ENCODE results near the gene PNPLA3. TPM values are rescaled to one million over a fixed set of nuclear protein-coding genes. Genes with fewer than 3 reads are reported as not detected.

The PNPLA3 gene
- total RNA-seq, 1 experiment from 2014 or later = 19.8 TPM

- TF ChIP-seq PRDM15 (CRISPR knock-in tag; IDR thresholded peaks at IDR 0.05) = peak; percentile 95
- TF ChIP-seq ZNF512 (CRISPR knock-in tag; IDR thresholded peaks at IDR 0.05; ENCODE audit: borderline replicate concordance) = no peak
- TF ChIP-seq CDX4 (CRISPR knock-in tag; IDR thresholded peaks at IDR 0.05; ENCODE audit: borderline replicate concordance) = no peak
- no peak for TF ChIP-seq ZNF532 (CRISPR knock-in tag; IDR thresholded peaks at IDR 0.05; ENCODE audit: borderline replicate concordance)
- TF ChIP-seq USF2 (CRISPR knock-in tag; IDR thresholded peaks at IDR 0.05) = no peak
These were observed 2.1 kb downstream of the PNPLA3 start (continued) for GRCh38 chr22:43925433-43926348.

GRCh38 chr22:43926349-43926710 lies 2.7 kb downstream of the PNPLA3 start:
- POLR2A ChIA-PET = no interaction called here
- H3K4me3 Mint-ChIP-seq = no peak overlapping the region
- no peaks in the 10 kb centered on the region for H3K9me3 Mint-ChIP-seq
- H3K27me3 Mint-ChIP-seq (ENCODE audit: low read depth) = no peaks in the 10 kb centered on the region
- DNase-seq (ENCODE audit: low spot score) (no peak), ATAC-seq (no peak)
- H3K36me3 Mint-ChIP-seq = peaks cover 36% of the 10 kb centered on the region
- no peak for TF ChIP-seq ZNF396 (CRISPR knock-in tag; IDR thresholded peaks at IDR 0.05; ENCODE audit: borderline replicate concordance)
- no peak for TF ChIP-seq NFE2L1 (CRISPR knock-in tag; IDR thresholded peaks at IDR 0.05)
- no peak overlapping the region for H3K27ac Mint-ChIP-seq
- CTCF ChIA-PET = interaction anchor here (1.9 to 8.9 kb wide), 3 partner anchors 20 to 43 kb away, joined by 8 to 65 read pairs (median 37); no protein-coding TSS in a partner anchor
- H3K4me1 Mint-ChIP-seq = peaks cover 26% of the 10 kb centered on the region

- ChIA-PET POLR2A (no interaction called here), CTCF (interaction anchor here (0.8 to 1.0 kb wide), 2 partner anchors 17 to 45 kb away, joined by 3 read pairs; no protein-coding TSS in a partner anchor)
- ATAC-seq = no peak
- Mint-ChIP-seq H3K4me3 (no peak overlapping the region), H3K9me3 (no peaks in the 10 kb centered on the region), H3K4me1 (peaks cover 11% of the 10 kb centered on the region), H3K27ac (no peak overlapping the region), H3K27me3 (ENCODE audit: low read depth) (no peaks in the 10 kb centered on the region), H3K36me3 (peaks cover 52% of the 10 kb centered on the region)
- no peak for DNase-seq (ENCODE audit: low spot score)
- TF ChIP-seq HMGXB4 (CRISPR knock-in tag; IDR thresholded peaks at IDR 0.05) = no peak
- no peak for TF ChIP-seq USF2 (CRISPR knock-in tag; IDR thresholded peaks at IDR 0.05)
- no peak for TF ChIP-seq ZNF416 (CRISPR knock-in tag; IDR thresholded peaks at IDR 0.05)
- TF ChIP-seq CREB1 (CRISPR knock-in tag; IDR thresholded peaks at IDR 0.05) = no peak
- TF ChIP-seq ELF4 (CRISPR knock-in tag; IDR thresholded peaks at IDR 0.05; ENCODE audit: low read depth) = no peak
- no peak for TF ChIP-seq JAZF1 (CRISPR knock-in tag; IDR thresholded peaks at IDR 0.05)
- TF ChIP-seq ZNF281 (CRISPR knock-in tag; IDR thresholded peaks at IDR 0.05) = no peak
These were observed 4.9 kb downstream of the PNPLA3 start for GRCh38 chr22:43928468-43928867.
